Measurements from ENCODE around the gene IFT80.

- TF ChIP-seq POLR2A (IDR thresholded peaks at IDR 0.05; ENCODE audit: low read depth, low read length) (no peak), CTCF (conservative IDR thresholded peaks at IDR 0.05; ENCODE audit: low read depth, low read length) (no peak), RFX5 (IDR thresholded peaks at IDR 0.05; ENCODE audit: low read depth, low read length) (no peak), RCOR1 (IDR thresholded peaks at IDR 0.05; ENCODE audit: insufficient replicate concordance, low read length) (no peak), CEBPB (IDR thresholded peaks at IDR 0.05; ENCODE audit: low read depth, low read length) (no peak), CHD1 (IDR thresholded peaks at IDR 0.05; ENCODE audit: low read depth, low read length) (no peak), MAFK (IDR thresholded peaks at IDR 0.05; ENCODE audit: low read depth, low read length) (no peak), SMC3 (IDR thresholded peaks at IDR 0.05; ENCODE audit: low read depth, low read length) (no peak), FOS (IDR thresholded peaks at IDR 0.05; ENCODE audit: low read depth, low read length) (no peak), RAD21 (IDR thresholded peaks at IDR 0.05; ENCODE audit: low read length) (no peak), MXI1 (IDR thresholded peaks at IDR 0.05; ENCODE audit: borderline replicate concordance, low read depth, low read length) (no peak), MAZ (IDR thresholded peaks at IDR 0.05; ENCODE audit: borderline replicate concordance, low read depth, low read length) (no peak)
- TF ChIP-seq, protein P1, sequence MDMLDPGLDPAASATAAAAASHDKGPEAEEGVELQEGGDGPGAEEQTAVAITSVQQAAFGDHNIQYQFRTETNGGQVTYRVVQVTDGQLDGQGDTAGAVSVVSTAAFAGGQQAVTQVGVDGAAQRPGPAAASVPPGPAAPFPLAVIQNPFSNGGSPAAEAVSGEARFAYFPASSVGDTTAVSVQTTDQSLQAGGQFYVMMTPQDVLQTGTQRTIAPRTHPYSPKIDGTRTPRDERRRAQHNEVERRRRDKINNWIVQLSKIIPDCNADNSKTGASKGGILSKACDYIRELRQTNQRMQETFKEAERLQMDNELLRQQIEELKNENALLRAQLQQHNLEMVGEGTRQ (IDR thresholded peaks at IDR 0.05; ENCODE audit: low read depth, low read length) = no peak
- TF ChIP-seq, protein P2, sequence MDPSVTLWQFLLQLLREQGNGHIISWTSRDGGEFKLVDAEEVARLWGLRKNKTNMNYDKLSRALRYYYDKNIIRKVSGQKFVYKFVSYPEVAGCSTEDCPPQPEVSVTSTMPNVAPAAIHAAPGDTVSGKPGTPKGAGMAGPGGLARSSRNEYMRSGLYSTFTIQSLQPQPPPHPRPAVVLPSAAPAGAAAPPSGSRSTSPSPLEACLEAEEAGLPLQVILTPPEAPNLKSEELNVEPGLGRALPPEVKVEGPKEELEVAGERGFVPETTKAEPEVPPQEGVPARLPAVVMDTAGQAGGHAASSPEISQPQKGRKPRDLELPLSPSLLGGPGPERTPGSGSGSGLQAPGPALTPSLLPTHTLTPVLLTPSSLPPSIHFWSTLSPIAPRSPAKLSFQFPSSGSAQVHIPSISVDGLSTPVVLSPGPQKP (IDR thresholded peaks at IDR 0.05; ENCODE audit: borderline replicate concordance, low read depth, low read length) = no peak
These were observed 38.0 kb upstream of the IFT80 start for GRCh38 chr3:160437083-160437455.
